NCI-H748 treated with DMSO at 0.1 percent for 48 hours (cell line): ENCODE results near the gene AARS1.
"Not testable (repeated sequence)": the region's sequence is repeated elsewhere in the genome, so short reads cannot be mapped to it uniquely, and the experiment has no call there.

Experiments
- DNase-seq: peaks from one replicate; lab custom pipeline; 2025; lab: John Stamatoyannopoulos, UW

Gene AARS1

GRCh38 chr16:70224645-70225044 lies 64.7 kb downstream of the AARS1 start:
- not testable (repeated sequence) for DNase-seq

- not testable (repeated sequence) for DNase-seq
These were observed 65.3 kb downstream of the AARS1 start for GRCh38 chr16:70223971-70224513.

GRCh38 chr16:70223216-70223615 lies 66.1 kb downstream of the AARS1 start:
- not testable (repeated sequence) for DNase-seq

- not testable (repeated sequence) for DNase-seq
These were observed 66.7 kb downstream of the AARS1 start for GRCh38 chr16:70222574-70222973.

- not testable (repeated sequence) for DNase-seq
These were observed 70.7 kb downstream of the AARS1 start for GRCh38 chr16:70218586-70218985.

- not testable (repeated sequence) for DNase-seq
These were observed 82.9 kb downstream of the AARS1 start for GRCh38 chr16:70206382-70206781.

GRCh38 chr16:70204668-70205405 lies 84.5 kb downstream of the AARS1 start:
- not testable (repeated sequence) for DNase-seq

GRCh38 chr16:70204010-70204409 lies 85.3 kb downstream of the AARS1 start:
- DNase-seq = not testable (repeated sequence)

- not testable (repeated sequence) for DNase-seq
These were observed 85.8 kb downstream of the AARS1 start for GRCh38 chr16:70203508-70203907.
